HepG2 (cell line): ENCODE measurements around the gene NEDD8. TPM values are rescaled to one million over a fixed set of nuclear protein-coding genes. Genes with fewer than 3 reads are reported as not detected.
A peak's percentile ranks its signal among the peaks of the same experiment; 100 is the strongest.

Experiments used
- ARID2 ChIP-seq: sonication (generic); formaldehyde crosslinking; IDR thresholded peaks from 2 replicates; pipeline ENCODE4 v1.8.1; 2022; ENCODE audit warnings: mild to moderate bottlenecking, missing genetic modification reagents, borderline replicate concordance
- HDAC1 ChIP-seq: sonication (generic); formaldehyde crosslinking; IDR thresholded peaks from 2 replicates; pipeline ENCODE4 v1.5.1; 2020; ENCODE audit warnings: mild to moderate bottlenecking, missing genetic modification reagents
- KDM5B ChIP-seq: sonication (generic); formaldehyde crosslinking; IDR thresholded peaks from 2 replicates; pipeline ENCODE4 v1.4.0; 2020; ENCODE audit warnings: missing genetic modification reagents, mild to moderate bottlenecking, borderline replicate concordance
- MTF2 ChIP-seq: sonication (generic); formaldehyde crosslinking; IDR thresholded peaks from 2 replicates; pipeline ENCODE4 v1.5.0; 2020; ENCODE audit warnings: missing genetic modification reagents, borderline replicate concordance
- POLR2A ChIP-seq, 2 experiments: IDR thresholded peaks; 2 replicates each; pipeline ENCODE4 v1.6.1; 2011; ENCODE audit warnings: low read depth in 2 of 2, low read length in 2 of 2, mild to moderate bottlenecking in 1 of 2, moderate library complexity in 1 of 2; ENCODE audit not compliant: insufficient read depth in 1 of 2
- SMAD1 ChIP-seq: sonication (generic); formaldehyde crosslinking; IDR thresholded peaks from 2 replicates; pipeline ENCODE4 v1.4.0; 2020; ENCODE audit warnings: missing genetic modification reagents, low read depth, mild to moderate bottlenecking, borderline replicate concordance
- SMAD9 ChIP-seq: sonication (generic); formaldehyde crosslinking; IDR thresholded peaks from 2 replicates; pipeline ENCODE4 v1.5.1; 2020; ENCODE audit warnings: mild to moderate bottlenecking, missing genetic modification reagents
- ZBTB1 ChIP-seq: sonication (generic); formaldehyde crosslinking; IDR thresholded peaks from 2 replicates; pipeline ENCODE4 v1.4.0; 2020; ENCODE audit warnings: missing genetic modification reagents, borderline replicate concordance
- ZNF329 ChIP-seq: sonication (generic); formaldehyde crosslinking; IDR thresholded peaks from 2 replicates; pipeline ENCODE4 v1.9.0; 2021; ENCODE audit warnings: low read depth, mild to moderate bottlenecking, missing genetic modification reagents
- ZNF414 ChIP-seq: sonication (generic); formaldehyde crosslinking; IDR thresholded peaks from 2 replicates; pipeline ENCODE4 v1.5.0; 2020; ENCODE audit warnings: missing genetic modification reagents
- ZNF607 ChIP-seq: sonication (generic); formaldehyde crosslinking; IDR thresholded peaks from 2 replicates; pipeline ENCODE4 v1.5.1; 2020; ENCODE audit warnings: missing genetic modification reagents, mild to moderate bottlenecking, borderline replicate concordance
- polyA plus RNA-seq, 8 experiments: library from polyadenylated mRNA; depleted of rRNA in 3 of 8; stranded (reverse) in 7 of 8; unstranded in 1 of 8; fragments of >200 nt; fragmentation: Illumina TruSeq in 4 of 8; extraction: Trizol in 4 of 8; gene quantifications; 2 replicates each; pipeline versions ENCODE4 v1.2.1 to v1.2.3, GENCODE V29; 2011 to 2016; ENCODE audit warnings: low read depth in 4 of 8, missing spikeins in 1 of 8, mixed read lengths in 1 of 8; ENCODE audit not compliant: insufficient read depth in 1 of 8
- total RNA-seq, 5 experiments: library from RNA; depleted of rRNA; stranded (reverse); fragments of >200 nt; fragmentation: Illumina TruSeq; extraction: Trizol; gene quantifications; 2 replicates each; pipeline ENCODE4 v1.2.3, GENCODE V29; 2016; ENCODE audit warnings: low read depth in 1 of 5
- TF ChIP-seq, protein P1 (sequence below): sonication (generic); formaldehyde crosslinking; IDR thresholded peaks from one replicate; pipeline ENCODE4 v1.5.1; 2020; ENCODE audit warnings: mild to moderate bottlenecking, missing genetic modification reagents; ENCODE audit errors: not compliant biosample characterization
- TF ChIP-seq, protein P2 (sequence below): sonication (generic); formaldehyde crosslinking; IDR thresholded peaks from 2 replicates; pipeline ENCODE4 v1.4.0; 2020; ENCODE audit warnings: missing genetic modification reagents
- TF ChIP-seq, protein P3 (sequence below): sonication (generic); formaldehyde crosslinking; IDR thresholded peaks from 2 replicates; pipeline ENCODE4 v1.4.0; 2020; ENCODE audit warnings: missing genetic modification reagents

NEDD8 gene
- total and polyA plus RNA-seq, 2 of the 13 experiments (the other 11 are each of a cell fraction or from before 2014, with no cell fraction given): 535 to 713 TPM

GRCh38 chr14:24251880-24252288, 19.7 kb upstream of the NEDD8 start (continued):
- TF ChIP-seq, protein P1, sequence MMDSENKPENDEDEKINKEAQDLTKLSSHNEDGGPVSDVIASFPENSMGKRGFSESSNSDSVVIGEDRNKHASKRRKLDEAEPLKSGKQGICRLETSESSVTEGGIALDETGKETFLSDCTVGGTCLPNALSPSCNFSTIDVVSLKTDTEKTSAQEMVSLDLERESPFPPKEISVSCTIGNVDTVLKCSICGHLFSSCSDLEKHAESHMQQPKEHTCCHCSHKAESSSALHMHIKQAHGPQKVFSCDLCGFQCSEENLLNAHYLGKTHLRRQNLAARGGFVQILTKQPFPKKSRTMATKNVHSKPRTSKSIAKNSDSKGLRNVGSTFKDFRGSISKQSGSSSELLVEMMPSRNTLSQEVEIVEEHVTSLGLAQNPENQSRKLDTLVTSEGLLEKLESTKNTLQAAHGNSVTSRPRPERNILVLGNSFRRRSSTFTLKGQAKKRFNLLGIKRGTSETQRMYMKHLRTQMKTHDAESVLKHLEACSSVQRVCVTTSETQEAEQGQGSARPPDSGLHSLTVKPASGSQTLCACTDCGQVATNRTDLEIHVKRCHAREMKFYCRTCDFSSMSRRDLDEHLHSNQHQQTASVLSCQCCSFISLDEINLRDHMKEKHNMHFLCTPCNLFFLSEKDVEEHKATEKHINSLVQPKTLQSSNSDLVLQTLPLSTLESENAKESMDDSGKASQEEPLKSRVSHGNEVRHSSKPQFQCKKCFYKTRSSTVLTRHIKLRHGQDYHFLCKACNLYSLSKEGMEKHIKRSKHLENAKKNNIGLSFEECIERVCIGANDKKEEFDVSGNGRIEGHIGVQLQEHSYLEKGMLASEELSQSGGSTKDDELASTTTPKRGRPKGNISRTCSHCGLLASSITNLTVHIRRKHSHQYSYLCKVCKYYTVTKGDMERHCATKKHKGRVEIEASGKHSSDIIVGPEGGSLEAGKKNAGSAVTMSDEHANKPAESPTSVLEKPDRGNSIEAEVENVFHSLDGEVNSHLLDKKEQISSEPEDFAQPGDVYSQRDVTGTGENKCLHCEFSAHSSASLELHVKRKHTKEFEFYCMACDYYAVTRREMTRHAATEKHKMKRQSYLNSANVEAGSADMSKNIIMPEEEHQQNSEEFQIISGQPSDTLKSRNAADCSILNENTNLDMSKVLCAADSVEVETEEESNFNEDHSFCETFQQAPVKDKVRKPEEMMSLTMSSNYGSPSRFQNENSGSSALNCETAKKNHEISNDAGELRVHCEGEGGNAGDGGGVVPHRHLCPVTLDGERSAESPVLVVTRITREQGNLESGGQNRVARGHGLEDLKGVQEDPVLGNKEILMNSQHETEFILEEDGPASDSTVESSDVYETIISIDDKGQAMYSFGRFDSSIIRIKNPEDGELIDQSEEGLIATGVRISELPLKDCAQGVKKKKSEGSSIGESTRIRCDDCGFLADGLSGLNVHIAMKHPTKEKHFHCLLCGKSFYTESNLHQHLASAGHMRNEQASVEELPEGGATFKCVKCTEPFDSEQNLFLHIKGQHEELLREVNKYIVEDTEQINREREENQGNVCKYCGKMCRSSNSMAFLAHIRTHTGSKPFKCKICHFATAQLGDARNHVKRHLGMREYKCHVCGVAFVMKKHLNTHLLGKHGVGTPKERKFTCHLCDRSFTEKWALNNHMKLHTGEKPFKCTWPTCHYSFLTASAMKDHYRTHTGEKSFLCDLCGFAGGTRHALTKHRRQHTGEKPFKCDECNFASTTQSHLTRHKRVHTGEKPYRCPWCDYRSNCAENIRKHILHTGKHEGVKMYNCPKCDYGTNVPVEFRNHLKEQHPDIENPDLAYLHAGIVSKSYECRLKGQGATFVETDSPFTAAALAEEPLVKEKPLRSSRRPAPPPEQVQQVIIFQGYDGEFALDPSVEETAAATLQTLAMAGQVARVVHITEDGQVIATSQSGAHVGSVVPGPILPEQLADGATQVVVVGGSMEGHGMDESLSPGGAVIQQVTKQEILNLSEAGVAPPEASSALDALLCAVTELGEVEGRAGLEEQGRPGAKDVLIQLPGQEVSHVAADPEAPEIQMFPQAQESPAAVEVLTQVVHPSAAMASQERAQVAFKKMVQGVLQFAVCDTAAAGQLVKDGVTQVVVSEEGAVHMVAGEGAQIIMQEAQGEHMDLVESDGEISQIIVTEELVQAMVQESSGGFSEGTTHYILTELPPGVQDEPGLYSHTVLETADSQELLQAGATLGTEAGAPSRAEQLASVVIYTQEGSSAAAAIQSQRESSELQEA: peak; percentile 40
- TF ChIP-seq ZNF414 (CRISPR knock-in tag) (peak; percentile 67; the same call in 1 of the 2 replicates), ZBTB1 (CRISPR knock-in tag) (0 out of 2 replicates have a peak, but pooled peaks have one; percentile 40), SMAD1 (CRISPR knock-in tag) (no peak), KDM5B (CRISPR knock-in tag) (0 out of 2 replicates have a peak, but pooled peaks have one; percentile 63), POLR2A (IDR thresholded peaks at IDR 0.05; ENCODE audit: insufficient read depth in 1 of 2, low read depth in 2 of 2, low read length in 2 of 2) (0 out of 4 replicates have a peak, but pooled peaks of 1 of the 2 experiments have one; percentile 2), ZNF329 (no peak), ARID2 (peak; percentile 59; the same call in 1 of the 2 replicates), HDAC1 (CRISPR knock-in tag) (0 out of 2 replicates have a peak, but pooled peaks have one; percentile 12), ZNF607 (CRISPR knock-in tag) (peak; percentile 9; the same call in 1 of the 2 replicates), MTF2 (CRISPR knock-in tag) (peak; percentile 45; the same call in 1 of the 2 replicates), SMAD9 (CRISPR knock-in tag) (peak; percentile 21; the same call in 1 of the 2 replicates)
- TF ChIP-seq, protein P2, sequence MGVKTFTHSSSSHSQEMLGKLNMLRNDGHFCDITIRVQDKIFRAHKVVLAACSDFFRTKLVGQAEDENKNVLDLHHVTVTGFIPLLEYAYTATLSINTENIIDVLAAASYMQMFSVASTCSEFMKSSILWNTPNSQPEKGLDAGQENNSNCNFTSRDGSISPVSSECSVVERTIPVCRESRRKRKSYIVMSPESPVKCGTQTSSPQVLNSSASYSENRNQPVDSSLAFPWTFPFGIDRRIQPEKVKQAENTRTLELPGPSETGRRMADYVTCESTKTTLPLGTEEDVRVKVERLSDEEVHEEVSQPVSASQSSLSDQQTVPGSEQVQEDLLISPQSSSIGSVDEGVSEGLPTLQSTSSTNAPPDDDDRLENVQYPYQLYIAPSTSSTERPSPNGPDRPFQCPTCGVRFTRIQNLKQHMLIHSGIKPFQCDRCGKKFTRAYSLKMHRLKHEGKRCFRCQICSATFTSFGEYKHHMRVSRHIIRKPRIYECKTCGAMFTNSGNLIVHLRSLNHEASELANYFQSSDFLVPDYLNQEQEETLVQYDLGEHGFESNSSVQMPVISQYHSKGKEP (CRISPR knock-in tag): no peak
- TF ChIP-seq, protein P3, sequence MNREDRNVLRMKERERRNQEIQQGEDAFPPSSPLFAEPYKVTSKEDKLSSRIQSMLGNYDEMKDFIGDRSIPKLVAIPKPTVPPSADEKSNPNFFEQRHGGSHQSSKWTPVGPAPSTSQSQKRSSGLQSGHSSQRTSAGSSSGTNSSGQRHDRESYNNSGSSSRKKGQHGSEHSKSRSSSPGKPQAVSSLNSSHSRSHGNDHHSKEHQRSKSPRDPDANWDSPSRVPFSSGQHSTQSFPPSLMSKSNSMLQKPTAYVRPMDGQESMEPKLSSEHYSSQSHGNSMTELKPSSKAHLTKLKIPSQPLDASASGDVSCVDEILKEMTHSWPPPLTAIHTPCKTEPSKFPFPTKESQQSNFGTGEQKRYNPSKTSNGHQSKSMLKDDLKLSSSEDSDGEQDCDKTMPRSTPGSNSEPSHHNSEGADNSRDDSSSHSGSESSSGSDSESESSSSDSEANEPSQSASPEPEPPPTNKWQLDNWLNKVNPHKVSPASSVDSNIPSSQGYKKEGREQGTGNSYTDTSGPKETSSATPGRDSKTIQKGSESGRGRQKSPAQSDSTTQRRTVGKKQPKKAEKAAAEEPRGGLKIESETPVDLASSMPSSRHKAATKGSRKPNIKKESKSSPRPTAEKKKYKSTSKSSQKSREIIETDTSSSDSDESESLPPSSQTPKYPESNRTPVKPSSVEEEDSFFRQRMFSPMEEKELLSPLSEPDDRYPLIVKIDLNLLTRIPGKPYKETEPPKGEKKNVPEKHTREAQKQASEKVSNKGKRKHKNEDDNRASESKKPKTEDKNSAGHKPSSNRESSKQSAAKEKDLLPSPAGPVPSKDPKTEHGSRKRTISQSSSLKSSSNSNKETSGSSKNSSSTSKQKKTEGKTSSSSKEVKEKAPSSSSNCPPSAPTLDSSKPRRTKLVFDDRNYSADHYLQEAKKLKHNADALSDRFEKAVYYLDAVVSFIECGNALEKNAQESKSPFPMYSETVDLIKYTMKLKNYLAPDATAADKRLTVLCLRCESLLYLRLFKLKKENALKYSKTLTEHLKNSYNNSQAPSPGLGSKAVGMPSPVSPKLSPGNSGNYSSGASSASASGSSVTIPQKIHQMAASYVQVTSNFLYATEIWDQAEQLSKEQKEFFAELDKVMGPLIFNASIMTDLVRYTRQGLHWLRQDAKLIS (CRISPR knock-in tag): 0 out of 2 replicates have a peak, but pooled peaks have one; percentile 25
